Measurements from ENCODE around the gene ONECUT3. TPM values are rescaled to one million over a fixed set of nuclear protein-coding genes. Genes with fewer than 3 reads are reported as not detected.

Gene ONECUT3
- total RNA-seq, 1 donor from 2014 or later = 0.09 TPM

DNA sequence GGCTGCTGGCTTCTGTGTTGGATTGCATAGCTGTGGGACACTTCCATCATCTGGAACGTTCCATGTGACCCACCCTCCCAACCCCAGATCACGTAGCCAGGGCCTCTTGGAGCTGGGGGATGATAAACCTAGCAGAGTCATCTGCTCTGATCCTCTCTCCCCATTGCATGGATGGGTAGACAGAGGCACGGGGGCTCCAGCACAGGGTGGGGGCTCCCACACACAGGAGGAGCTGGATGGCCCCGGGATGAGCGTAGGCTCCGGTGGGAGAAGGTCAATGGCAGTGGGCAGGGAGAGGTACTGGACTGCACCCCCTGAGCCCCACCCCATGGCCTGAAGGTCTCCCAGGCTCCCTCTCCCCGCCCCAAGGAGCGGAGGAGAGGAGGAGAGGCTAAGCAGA lies 33.4 kb downstream of the ONECUT3 start:
- H3K27me3 Mint-ChIP-seq (ENCODE audit: insufficient read depth, low read depth) = peaks cover 38% of the 10 kb centered on the region
- H4K20me1 ChIP-seq (ENCODE audit: low read depth) = peaks cover 8% of the 10 kb centered on the region
- peaks cover 99% of the 10 kb centered on the region for H3K27me3 ChIP-seq

DNA sequence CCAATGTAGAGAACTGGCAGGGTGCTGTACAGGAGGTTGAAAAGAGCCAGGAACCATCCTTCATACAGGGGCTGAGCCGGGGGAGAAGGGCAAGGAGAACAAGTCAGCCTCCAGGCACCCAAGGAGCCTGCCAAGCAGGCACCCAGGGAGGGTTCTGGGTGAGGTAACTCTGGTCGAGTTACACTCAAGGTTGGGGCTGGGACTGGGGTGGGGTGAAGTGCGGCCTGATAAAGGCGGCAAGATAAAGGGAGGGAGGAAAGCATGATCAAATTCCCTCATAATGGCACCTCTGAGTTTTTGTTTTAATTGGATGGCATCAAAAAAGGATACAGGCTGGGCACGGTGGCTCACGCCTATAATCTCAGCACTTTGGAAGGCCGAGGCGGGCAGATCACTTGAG lies 33.8 kb downstream of the ONECUT3 start:
- H3K9me3 Mint-ChIP-seq = peaks cover 14% of the 10 kb centered on the region
- no peak overlapping the region for H3K4me3 Mint-ChIP-seq
- Histone ChIP-seq H3K9me3 (ENCODE audit: low read depth) (no peaks in the 10 kb centered on the region), H3K79me2 (ENCODE audit: low read depth) (no peaks in the 10 kb centered on the region), H3K4me2 (no peak overlapping the region), H4K20me1 (ENCODE audit: low read depth) (peaks cover 8% of the 10 kb centered on the region), H3K4me1 (no peaks in the 10 kb centered on the region), H3F3A (ENCODE audit: low read depth) (peaks cover 10% of the 10 kb centered on the region), H3K27ac (no peak overlapping the region), H3K36me3 (no peaks in the 10 kb centered on the region), H2AFZ (replicated peaks) (no peak overlapping the region), H3K9ac (no peak overlapping the region), H3K4me3 (no peak overlapping the region), H3K27me3 (peaks cover 99% of the 10 kb centered on the region)
- peaks cover 34% of the 10 kb centered on the region for H3K27me3 Mint-ChIP-seq (ENCODE audit: insufficient read depth, low read depth)
- DNase-seq (ENCODE audit: low spot score) = no peak
- TF ChIP-seq EZH2 (IDR thresholded peaks at IDR 0.05) (no peak), EZH2phosphoT487 (IDR thresholded peaks at IDR 0.05) (no peak)
- TF ChIP-seq, protein P1, sequence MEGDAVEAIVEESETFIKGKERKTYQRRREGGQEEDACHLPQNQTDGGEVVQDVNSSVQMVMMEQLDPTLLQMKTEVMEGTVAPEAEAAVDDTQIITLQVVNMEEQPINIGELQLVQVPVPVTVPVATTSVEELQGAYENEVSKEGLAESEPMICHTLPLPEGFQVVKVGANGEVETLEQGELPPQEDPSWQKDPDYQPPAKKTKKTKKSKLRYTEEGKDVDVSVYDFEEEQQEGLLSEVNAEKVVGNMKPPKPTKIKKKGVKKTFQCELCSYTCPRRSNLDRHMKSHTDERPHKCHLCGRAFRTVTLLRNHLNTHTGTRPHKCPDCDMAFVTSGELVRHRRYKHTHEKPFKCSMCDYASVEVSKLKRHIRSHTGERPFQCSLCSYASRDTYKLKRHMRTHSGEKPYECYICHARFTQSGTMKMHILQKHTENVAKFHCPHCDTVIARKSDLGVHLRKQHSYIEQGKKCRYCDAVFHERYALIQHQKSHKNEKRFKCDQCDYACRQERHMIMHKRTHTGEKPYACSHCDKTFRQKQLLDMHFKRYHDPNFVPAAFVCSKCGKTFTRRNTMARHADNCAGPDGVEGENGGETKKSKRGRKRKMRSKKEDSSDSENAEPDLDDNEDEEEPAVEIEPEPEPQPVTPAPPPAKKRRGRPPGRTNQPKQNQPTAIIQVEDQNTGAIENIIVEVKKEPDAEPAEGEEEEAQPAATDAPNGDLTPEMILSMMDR (IDR thresholded peaks at IDR 0.05) = no peak
- no peak overlapping the region for H3K27ac Mint-ChIP-seq
- H3K36me3 Mint-ChIP-seq = no peaks in the 10 kb centered on the region
- H3K4me1 Mint-ChIP-seq = no peaks in the 10 kb centered on the region

More for the DNA sequence above, 33.4 kb downstream of the ONECUT3 start:
- no peak overlapping the region for H3K4me3 Mint-ChIP-seq
- Histone ChIP-seq H3K9ac (no peak overlapping the region), H3K36me3 (no peaks in the 10 kb centered on the region), H3K9me3 (ENCODE audit: low read depth) (no peaks in the 10 kb centered on the region), H3K4me2 (no peak overlapping the region), H3K4me1 (no peaks in the 10 kb centered on the region), H3K4me3 (no peak overlapping the region), H3K79me2 (ENCODE audit: low read depth) (no peaks in the 10 kb centered on the region), H2AFZ (replicated peaks) (no peak overlapping the region), H3F3A (ENCODE audit: low read depth) (peaks cover 10% of the 10 kb centered on the region), H3K27ac (no peak overlapping the region)
- no peak overlapping the region for H3K27ac Mint-ChIP-seq
- H3K4me1 Mint-ChIP-seq = no peaks in the 10 kb centered on the region
- peaks cover 15% of the 10 kb centered on the region for H3K9me3 Mint-ChIP-seq
- no peak for DNase-seq (ENCODE audit: low spot score)
- no peaks in the 10 kb centered on the region for H3K36me3 Mint-ChIP-seq
- TF ChIP-seq EZH2phosphoT487 (IDR thresholded peaks at IDR 0.05) = no peak
- TF ChIP-seq EZH2 (IDR thresholded peaks at IDR 0.05) = no peak
- TF ChIP-seq, protein P1 (IDR thresholded peaks at IDR 0.05) = no peak

- Histone ChIP-seq H4K20me1 (ENCODE audit: low read depth) (peaks cover 8% of the 10 kb centered on the region), H3K4me1 (no peaks in the 10 kb centered on the region), H3K27ac (no peak overlapping the region), H3K4me3 (no peak overlapping the region), H3K4me2 (peak overlapping the region; percentile 67), H3K9me3 (ENCODE audit: low read depth) (no peaks in the 10 kb centered on the region), H3K9ac (no peak overlapping the region), H3F3A (ENCODE audit: low read depth) (peaks cover 10% of the 10 kb centered on the region), H2AFZ (replicated peaks) (no peak overlapping the region), H3K36me3 (no peaks in the 10 kb centered on the region), H3K27me3 (peaks cover 77% of the 10 kb centered on the region), H3K79me2 (ENCODE audit: low read depth) (no peaks in the 10 kb centered on the region)
- Mint-ChIP-seq H3K9me3 (no peaks in the 10 kb centered on the region), H3K36me3 (no peaks in the 10 kb centered on the region), H3K4me3 (no peak overlapping the region), H3K27ac (no peak overlapping the region), H3K4me1 (no peaks in the 10 kb centered on the region), H3K27me3 (ENCODE audit: insufficient read depth, low read depth) (peaks cover 28% of the 10 kb centered on the region)
- TF ChIP-seq EZH2 (IDR thresholded peaks at IDR 0.05) (peak; percentile 73), EZH2phosphoT487 (IDR thresholded peaks at IDR 0.05) (peak; percentile 67)
- TF ChIP-seq, protein P1 (IDR thresholded peaks at IDR 0.05) = no peak
- no peak for DNase-seq (ENCODE audit: low spot score)
These were observed 36.1 kb downstream of the ONECUT3 start for GRCh38 chr19:1789261-1790041.
